ENCODE results near the gene PARD6A. TPM values are rescaled to one million over a fixed set of nuclear protein-coding genes. Genes with fewer than 3 reads are reported as not detected.

Gene PARD6A
- total RNA-seq, 1 donor from 2014 or later, result 6.4 TPM

DNA sequence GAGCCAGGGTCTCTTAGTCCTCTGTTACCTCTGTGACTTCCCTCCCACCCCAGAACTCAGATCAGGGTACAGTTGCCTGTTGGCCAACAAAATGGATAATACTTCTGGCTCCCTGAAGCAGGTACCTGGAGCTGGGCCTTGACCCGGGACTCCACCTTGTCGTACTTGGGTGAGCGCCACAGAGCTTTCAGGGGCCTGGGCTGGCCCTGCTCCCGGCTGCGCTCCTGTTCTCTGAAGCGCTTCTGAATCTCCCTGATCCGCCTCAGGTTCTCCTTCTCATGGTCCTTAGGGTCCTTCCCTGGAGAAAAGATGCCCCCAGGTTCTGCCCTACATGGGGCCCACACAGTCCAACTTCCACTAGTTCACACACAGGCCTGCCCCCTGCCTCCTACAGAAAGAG, 4.1 kb downstream of the PARD6A start:
- no peaks in the 10 kb centered on the region for H3K9me3 Mint-ChIP-seq (ENCODE audit: low read depth)
- no peaks in the 10 kb centered on the region for H3K27me3 Mint-ChIP-seq
- H3K36me3 Mint-ChIP-seq (ENCODE audit: insufficient read depth), result peaks cover 4% of the 10 kb centered on the region
- H3K4me3 Mint-ChIP-seq (ENCODE audit: low read depth), result peak overlapping the region; percentile 44
- H3K4me1 Mint-ChIP-seq (ENCODE audit: low read depth), result peaks cover 8% of the 10 kb centered on the region
- H3K27ac Mint-ChIP-seq, result no peak overlapping the region
- no peak for DNase-seq (ENCODE audit: low spot score, unreplicated experiment)
- TF ChIP-seq, protein P1, sequence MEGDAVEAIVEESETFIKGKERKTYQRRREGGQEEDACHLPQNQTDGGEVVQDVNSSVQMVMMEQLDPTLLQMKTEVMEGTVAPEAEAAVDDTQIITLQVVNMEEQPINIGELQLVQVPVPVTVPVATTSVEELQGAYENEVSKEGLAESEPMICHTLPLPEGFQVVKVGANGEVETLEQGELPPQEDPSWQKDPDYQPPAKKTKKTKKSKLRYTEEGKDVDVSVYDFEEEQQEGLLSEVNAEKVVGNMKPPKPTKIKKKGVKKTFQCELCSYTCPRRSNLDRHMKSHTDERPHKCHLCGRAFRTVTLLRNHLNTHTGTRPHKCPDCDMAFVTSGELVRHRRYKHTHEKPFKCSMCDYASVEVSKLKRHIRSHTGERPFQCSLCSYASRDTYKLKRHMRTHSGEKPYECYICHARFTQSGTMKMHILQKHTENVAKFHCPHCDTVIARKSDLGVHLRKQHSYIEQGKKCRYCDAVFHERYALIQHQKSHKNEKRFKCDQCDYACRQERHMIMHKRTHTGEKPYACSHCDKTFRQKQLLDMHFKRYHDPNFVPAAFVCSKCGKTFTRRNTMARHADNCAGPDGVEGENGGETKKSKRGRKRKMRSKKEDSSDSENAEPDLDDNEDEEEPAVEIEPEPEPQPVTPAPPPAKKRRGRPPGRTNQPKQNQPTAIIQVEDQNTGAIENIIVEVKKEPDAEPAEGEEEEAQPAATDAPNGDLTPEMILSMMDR (IDR thresholded peaks at IDR 0.05; ENCODE audit: unreplicated experiment), result no peak

DNA sequence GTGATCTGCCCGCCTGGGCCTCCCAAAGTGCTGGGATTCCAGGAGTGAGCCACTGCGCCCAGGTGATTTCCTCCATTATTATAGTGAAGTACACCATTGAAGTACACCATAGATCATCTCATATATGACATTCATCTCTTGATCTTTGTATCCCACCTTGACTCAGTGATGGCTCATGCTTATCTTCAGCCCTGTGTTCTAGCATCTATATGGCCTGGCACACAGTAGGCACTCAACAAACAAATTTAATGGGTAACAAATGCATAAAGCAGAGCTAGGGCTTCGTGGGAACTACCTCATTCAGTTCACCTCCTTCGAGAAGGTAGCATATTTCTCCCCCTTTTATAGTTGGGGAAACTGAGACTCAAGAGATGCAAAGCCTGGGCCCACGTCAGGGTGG, 4.8 kb downstream of the PARD6A start:
- Mint-ChIP-seq H3K9me3 (ENCODE audit: low read depth) (no peaks in the 10 kb centered on the region), H3K27me3 (no peaks in the 10 kb centered on the region), H3K4me1 (ENCODE audit: low read depth) (peaks cover 8% of the 10 kb centered on the region), H3K27ac (no peak overlapping the region), H3K36me3 (ENCODE audit: insufficient read depth) (peaks cover 4% of the 10 kb centered on the region), H3K4me3 (ENCODE audit: low read depth) (peak overlapping the region; percentile 73)
- TF ChIP-seq, protein P1 (IDR thresholded peaks at IDR 0.05; ENCODE audit: unreplicated experiment), result no peak
- DNase-seq (ENCODE audit: low spot score, unreplicated experiment), result no peak

DNA sequence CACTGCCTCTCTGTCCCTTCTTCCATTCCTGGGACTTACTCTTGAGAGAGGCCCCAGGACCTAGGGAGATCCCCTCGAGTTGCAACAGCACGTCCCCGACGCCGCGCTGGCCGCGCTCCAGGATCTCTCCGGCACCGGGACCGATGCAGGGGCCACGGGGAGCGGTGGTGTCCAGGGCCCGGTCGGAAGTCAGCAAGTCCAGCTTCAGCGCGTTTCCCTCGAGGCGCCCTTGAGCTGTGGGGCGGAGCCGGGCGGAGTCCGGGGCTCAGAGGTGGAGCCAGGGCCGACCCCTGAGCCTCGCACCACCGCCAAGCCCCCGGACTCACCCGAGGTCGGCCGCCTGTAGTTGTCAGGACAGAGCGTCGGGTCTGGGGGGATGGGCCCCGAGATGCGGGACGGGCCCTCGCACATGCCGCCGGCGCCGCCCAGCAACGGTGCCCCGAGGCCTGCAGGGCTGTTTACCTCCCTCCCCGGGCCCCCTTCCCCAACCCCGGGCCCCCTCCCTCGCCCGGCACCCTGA, 5.3 kb downstream of the PARD6A start:
- peaks cover 7% of the 10 kb centered on the region for H3K4me1 Mint-ChIP-seq (ENCODE audit: low read depth)
- no peaks in the 10 kb centered on the region for H3K9me3 Mint-ChIP-seq (ENCODE audit: low read depth)
- TF ChIP-seq, protein P1 (IDR thresholded peaks at IDR 0.05; ENCODE audit: unreplicated experiment), result no peak
- H3K4me3 Mint-ChIP-seq (ENCODE audit: low read depth), result peak overlapping the region; percentile 73
- no peaks in the 10 kb centered on the region for H3K27me3 Mint-ChIP-seq
- H3K27ac Mint-ChIP-seq, result no peak overlapping the region
- DNase-seq (ENCODE audit: low spot score, unreplicated experiment), result no peak
- peaks cover 4% of the 10 kb centered on the region for H3K36me3 Mint-ChIP-seq (ENCODE audit: insufficient read depth)

DNA sequence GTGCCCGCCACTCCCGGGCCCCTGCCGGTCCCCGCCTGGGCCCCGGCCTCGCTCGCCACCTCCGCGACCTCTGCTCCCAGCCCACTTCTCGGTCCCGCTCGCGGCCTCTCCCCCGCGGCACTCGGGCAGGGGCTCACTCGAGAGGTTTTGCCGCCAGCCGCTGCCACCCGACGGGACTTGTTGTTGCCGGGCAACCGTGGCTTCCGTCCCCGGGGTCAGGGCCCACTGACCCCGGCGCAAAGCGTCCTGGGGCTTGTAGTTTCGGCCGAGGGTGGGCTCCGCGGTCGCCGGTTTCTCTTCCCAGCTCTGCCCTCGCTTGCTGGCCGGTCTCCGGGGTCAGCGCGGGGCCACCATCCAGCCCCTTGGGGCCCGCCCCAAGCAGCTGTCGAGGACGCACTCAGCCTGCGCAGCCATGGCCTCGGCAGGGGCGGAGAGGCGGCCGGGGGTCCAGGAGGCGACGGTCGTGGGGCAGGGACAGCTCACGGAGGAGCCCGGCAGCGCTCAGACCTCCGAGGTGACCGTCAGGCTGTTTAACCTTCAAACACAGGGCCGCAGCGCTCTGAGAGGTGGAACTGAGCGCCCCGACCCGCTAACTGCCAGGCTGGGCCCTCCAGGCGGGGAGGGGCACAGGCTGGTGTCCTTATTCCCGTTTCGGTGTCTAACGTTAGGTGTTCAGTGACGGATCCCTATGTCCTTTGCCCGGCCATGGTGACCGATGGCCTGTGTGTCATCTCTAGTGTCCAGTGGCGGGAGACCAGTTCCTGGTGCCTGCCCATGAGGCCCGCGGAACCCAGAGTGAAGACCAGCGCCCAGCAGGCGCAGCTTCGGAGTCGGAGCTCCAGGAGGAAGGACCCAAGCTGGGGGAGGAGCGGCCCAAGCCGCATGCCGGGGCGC, 6.0 kb downstream of the PARD6A start, which contains the start of the genes C16orf86 and ENKD1:
Gene C16orf86 (plus strand): TSS at position 256 of the 894 bp plus-strand sequence. CDS start 157 bp downstream, at position 413.
Gene ENKD1 (minus strand): TSS at position 192 of the 894 bp plus-strand sequence. CDS start 308 bp downstream, outside the sequence.
- Mint-ChIP-seq H3K36me3 (ENCODE audit: insufficient read depth) (peaks cover 4% of the 10 kb centered on the region), H3K27me3 (no peaks in the 10 kb centered on the region), H3K4me3 (ENCODE audit: low read depth) (peak within 1 kb of the TSS; percentile 80), H3K4me1 (ENCODE audit: low read depth) (peaks cover 3% of the 10 kb centered on the region), H3K9me3 (ENCODE audit: low read depth) (no peaks in the 10 kb centered on the region), H3K27ac (peak within 1 kb of the TSS; percentile 74)
- peak; percentile 80 for DNase-seq (ENCODE audit: low spot score, unreplicated experiment)
- TF ChIP-seq, protein P1 (IDR thresholded peaks at IDR 0.05; ENCODE audit: unreplicated experiment), result no peak

DNA sequence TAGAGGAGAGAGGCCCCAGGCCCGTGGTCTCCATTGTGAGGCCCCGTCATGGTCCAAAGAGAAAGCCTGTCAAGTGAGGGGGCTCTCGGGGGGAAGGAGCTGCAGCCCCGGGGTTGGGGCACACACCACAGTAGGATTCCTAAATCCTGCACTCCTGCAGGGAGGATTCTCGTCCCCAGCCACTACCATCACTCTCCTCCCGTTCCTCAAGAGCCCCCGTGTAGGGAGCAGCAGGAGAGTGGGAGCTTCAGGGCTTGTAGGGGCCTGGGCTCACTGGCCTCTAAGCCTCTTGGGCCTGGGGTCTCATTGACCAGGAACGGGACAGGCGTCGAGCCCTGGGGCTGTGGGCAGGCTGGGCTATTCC, 6.7 kb downstream of the PARD6A start:
- Mint-ChIP-seq H3K27me3 (no peaks in the 10 kb centered on the region), H3K36me3 (ENCODE audit: insufficient read depth) (peaks cover 4% of the 10 kb centered on the region), H3K9me3 (ENCODE audit: low read depth) (no peaks in the 10 kb centered on the region), H3K4me1 (ENCODE audit: low read depth) (peaks cover 3% of the 10 kb centered on the region), H3K27ac (no peak overlapping the region), H3K4me3 (ENCODE audit: low read depth) (peak overlapping the region; percentile 80)
- no peak for DNase-seq (ENCODE audit: low spot score, unreplicated experiment)
- TF ChIP-seq, protein P1 (IDR thresholded peaks at IDR 0.05; ENCODE audit: unreplicated experiment), result no peak

Measured in progenitor cell of endocrine pancreas (in vitro differentiated cells).